HL-60 (cell line): ENCODE results near the gene EHD1.

ENCODE experiments used
- GABPA ChIP-seq: IDR thresholded peaks from 2 replicates; pipeline ENCODE4 v1.6.1; 2012; ENCODE audit warnings: low read depth
- TF ChIP-seq, protein P1 (sequence below): IDR thresholded peaks from one replicate; pipeline ENCODE4 v1.5.1; 2011; ENCODE audit warnings: low read length, control low read depth, inconsistent platforms; ENCODE audit not compliant: insufficient read depth
- TF ChIP-seq, protein P2 (sequence below): IDR thresholded peaks from 2 replicates; pipeline ENCODE4 v1.6.1; 2012; ENCODE audit warnings: low read depth; ENCODE audit not compliant: insufficient replicate concordance

DNA sequence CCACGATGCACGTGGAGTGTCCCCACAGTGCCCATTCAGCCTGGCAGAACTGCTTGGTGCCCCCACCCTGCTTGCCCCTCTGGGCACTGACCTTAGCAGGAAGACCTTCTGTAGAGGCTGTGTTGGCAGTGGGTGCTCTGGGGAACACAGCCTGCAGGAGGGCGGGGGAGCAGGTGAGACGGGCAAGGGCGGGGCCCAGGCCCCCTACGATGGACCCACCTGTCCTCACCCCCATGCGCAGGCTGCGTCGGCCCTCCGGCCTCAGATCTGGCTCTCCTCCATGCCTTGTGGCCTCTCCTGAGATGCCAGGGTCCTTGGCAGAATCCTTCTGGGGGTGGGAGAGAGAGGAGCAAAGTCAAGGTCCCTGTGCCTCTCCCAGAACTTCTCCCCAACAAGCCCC, 44.9 kb downstream of the EHD1 start:
- TF ChIP-seq, protein P1, sequence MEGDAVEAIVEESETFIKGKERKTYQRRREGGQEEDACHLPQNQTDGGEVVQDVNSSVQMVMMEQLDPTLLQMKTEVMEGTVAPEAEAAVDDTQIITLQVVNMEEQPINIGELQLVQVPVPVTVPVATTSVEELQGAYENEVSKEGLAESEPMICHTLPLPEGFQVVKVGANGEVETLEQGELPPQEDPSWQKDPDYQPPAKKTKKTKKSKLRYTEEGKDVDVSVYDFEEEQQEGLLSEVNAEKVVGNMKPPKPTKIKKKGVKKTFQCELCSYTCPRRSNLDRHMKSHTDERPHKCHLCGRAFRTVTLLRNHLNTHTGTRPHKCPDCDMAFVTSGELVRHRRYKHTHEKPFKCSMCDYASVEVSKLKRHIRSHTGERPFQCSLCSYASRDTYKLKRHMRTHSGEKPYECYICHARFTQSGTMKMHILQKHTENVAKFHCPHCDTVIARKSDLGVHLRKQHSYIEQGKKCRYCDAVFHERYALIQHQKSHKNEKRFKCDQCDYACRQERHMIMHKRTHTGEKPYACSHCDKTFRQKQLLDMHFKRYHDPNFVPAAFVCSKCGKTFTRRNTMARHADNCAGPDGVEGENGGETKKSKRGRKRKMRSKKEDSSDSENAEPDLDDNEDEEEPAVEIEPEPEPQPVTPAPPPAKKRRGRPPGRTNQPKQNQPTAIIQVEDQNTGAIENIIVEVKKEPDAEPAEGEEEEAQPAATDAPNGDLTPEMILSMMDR, result no peak
- no peak for TF ChIP-seq GABPA
- TF ChIP-seq, protein P2, sequence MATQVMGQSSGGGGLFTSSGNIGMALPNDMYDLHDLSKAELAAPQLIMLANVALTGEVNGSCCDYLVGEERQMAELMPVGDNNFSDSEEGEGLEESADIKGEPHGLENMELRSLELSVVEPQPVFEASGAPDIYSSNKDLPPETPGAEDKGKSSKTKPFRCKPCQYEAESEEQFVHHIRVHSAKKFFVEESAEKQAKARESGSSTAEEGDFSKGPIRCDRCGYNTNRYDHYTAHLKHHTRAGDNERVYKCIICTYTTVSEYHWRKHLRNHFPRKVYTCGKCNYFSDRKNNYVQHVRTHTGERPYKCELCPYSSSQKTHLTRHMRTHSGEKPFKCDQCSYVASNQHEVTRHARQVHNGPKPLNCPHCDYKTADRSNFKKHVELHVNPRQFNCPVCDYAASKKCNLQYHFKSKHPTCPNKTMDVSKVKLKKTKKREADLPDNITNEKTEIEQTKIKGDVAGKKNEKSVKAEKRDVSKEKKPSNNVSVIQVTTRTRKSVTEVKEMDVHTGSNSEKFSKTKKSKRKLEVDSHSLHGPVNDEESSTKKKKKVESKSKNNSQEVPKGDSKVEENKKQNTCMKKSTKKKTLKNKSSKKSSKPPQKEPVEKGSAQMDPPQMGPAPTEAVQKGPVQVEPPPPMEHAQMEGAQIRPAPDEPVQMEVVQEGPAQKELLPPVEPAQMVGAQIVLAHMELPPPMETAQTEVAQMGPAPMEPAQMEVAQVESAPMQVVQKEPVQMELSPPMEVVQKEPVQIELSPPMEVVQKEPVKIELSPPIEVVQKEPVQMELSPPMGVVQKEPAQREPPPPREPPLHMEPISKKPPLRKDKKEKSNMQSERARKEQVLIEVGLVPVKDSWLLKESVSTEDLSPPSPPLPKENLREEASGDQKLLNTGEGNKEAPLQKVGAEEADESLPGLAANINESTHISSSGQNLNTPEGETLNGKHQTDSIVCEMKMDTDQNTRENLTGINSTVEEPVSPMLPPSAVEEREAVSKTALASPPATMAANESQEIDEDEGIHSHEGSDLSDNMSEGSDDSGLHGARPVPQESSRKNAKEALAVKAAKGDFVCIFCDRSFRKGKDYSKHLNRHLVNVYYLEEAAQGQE, result no peak
